Neutrophil (primary cell): ENCODE data around the gene YOD1.

Experiments
- H3K27ac ChIP-seq: fragments of 200-600 bp; sonication (generic); 2 replicates; pipeline ENCODE4 v1.5.1; 2016; ENCODE audit warnings: mild to moderate bottlenecking, moderate library complexity
- H3K27me3 ChIP-seq: fragments of 200-600 bp; sonication (generic); 2 replicates; pipeline ENCODE4 v1.6.0; 2016; ENCODE audit warnings: mild to moderate bottlenecking
- H3K36me3 ChIP-seq: fragments of 200-600 bp; sonication (generic); 2 replicates; pipeline ENCODE4 v1.5.1; 2017
- H3K4me1 ChIP-seq, 2 experiments: fragments of 200-600 bp in 1 of 2; sonication (generic) in 1 of 2; 1 replicate in 1 of 2; 2 replicates in 1 of 2; pipeline versions ENCODE4 v1.5.1 to v1.6.1; 2013 to 2016; ENCODE audit warnings: low read depth in 1 of 2, low read length in 1 of 2, mild to moderate bottlenecking in 1 of 2, moderate library complexity in 1 of 2; ENCODE audit not compliant: control insufficient read depth in 1 of 2, insufficient read depth in 1 of 2
- H3K4me3 ChIP-seq, 2 experiments: fragments of 200-600 bp in 1 of 2; sonication (generic) in 1 of 2; 1 replicate in 1 of 2; 2 replicates in 1 of 2; pipeline ENCODE4 v1.5.1; 2013 to 2016; ENCODE audit warnings: low read depth in 1 of 2, low read length in 1 of 2, mild to moderate bottlenecking in 1 of 2, moderate library complexity in 1 of 2
- H3K9me3 ChIP-seq: fragments of 200-600 bp; sonication (generic); 2 replicates; pipeline ENCODE4 v1.5.1; 2016
- CTCF ChIP-seq: fragments of 200-600 bp; sonication (generic); IDR thresholded peaks from 2 replicates; pipeline ENCODE4 v1.5.1; 2016; ENCODE audit warnings: antibody characterized with exemption

The YOD1 gene

GRCh38 chr1:207032528-207033017, 18.4 kb downstream of the YOD1 start, which contains the start of gene C1orf116:
Gene C1orf116, minus strand, starts transcription at chr1:207032756. Its CDS starts 5,158 bp downstream, at chr1:207027598.
- Histone ChIP-seq H3K4me3 (no peak within 1 kb of the TSS), H3K27ac (no peak within 1 kb of the TSS), H3K27me3 (peaks cover 64% of the 10 kb centered on the region), H3K36me3 (no peaks in the 10 kb centered on the region), H3K9me3 (no peaks in the 10 kb centered on the region), H3K4me1 (no peaks in the 10 kb centered on the region)
- no peak for TF ChIP-seq CTCF

GRCh38 chr1:207031632-207032264, 19.3 kb downstream of the YOD1 start:
- H3K9me3 ChIP-seq: no peaks in the 10 kb centered on the region

GRCh38 chr1:207031016-207031415, 20.0 kb downstream of the YOD1 start:
- Histone ChIP-seq H3K27ac (no peak overlapping the region), H3K36me3 (no peaks in the 10 kb centered on the region), H3K27me3 (peaks cover 49% of the 10 kb centered on the region), H3K4me3 (no peak overlapping the region), H3K4me1 (no peaks in the 10 kb centered on the region), H3K9me3 (no peaks in the 10 kb centered on the region)
- no peak for TF ChIP-seq CTCF

More at GRCh38 chr1:207031632-207032264, 19.3 kb downstream of the YOD1 start:
- no peaks in the 10 kb centered on the region for H3K36me3 ChIP-seq
- no peak overlapping the region for H3K27ac ChIP-seq
- no peaks in the 10 kb centered on the region for H3K4me1 ChIP-seq
- H3K4me3 ChIP-seq: no peak overlapping the region
- peaks cover 56% of the 10 kb centered on the region for H3K27me3 ChIP-seq
- TF ChIP-seq CTCF: no peak

- no peak overlapping the region for H3K4me3 ChIP-seq
- no peak for TF ChIP-seq CTCF
- H3K9me3 ChIP-seq: no peaks in the 10 kb centered on the region
- H3K4me1 ChIP-seq: no peaks in the 10 kb centered on the region
- no peak overlapping the region for H3K27ac ChIP-seq
- peaks cover 44% of the 10 kb centered on the region for H3K27me3 ChIP-seq
- H3K36me3 ChIP-seq: no peaks in the 10 kb centered on the region
Observed at GRCh38 chr1:207030522-207031009, 20.4 kb downstream of the YOD1 start.

GRCh38 chr1:207029701-207030521, 21.1 kb downstream of the YOD1 start:
- no peak for TF ChIP-seq CTCF
- Histone ChIP-seq H3K27me3 (peaks cover 41% of the 10 kb centered on the region), H3K27ac (no peak overlapping the region), H3K9me3 (no peaks in the 10 kb centered on the region), H3K4me3 (no peak overlapping the region), H3K36me3 (no peaks in the 10 kb centered on the region), H3K4me1 (no peaks in the 10 kb centered on the region)
